ENCODE results near the gene NAALADL2.

Gene NAALADL2

GRCh38 chr3:175007306-175007705 lies 148.2 kb downstream of the NAALADL2 start:
- in situ Hi-C loops (cut with HindIII; ENCODE audit: low sequenced_read_pairs): no loop called here
- no peak for DNase-seq (ENCODE audit: low read depth)
- no peak overlapping the region for H3K4me3 ChIP-seq (ENCODE audit: low read depth, low read length)
- TF ChIP-seq CTCF (IDR thresholded peaks at IDR 0.05; ENCODE audit: low read depth, low read length, missing control alignments): no peak

- DNase-seq (ENCODE audit: low read depth): no peak
- TF ChIP-seq CTCF (IDR thresholded peaks at IDR 0.05; ENCODE audit: low read depth, low read length, missing control alignments): no peak
- in situ Hi-C loops (cut with HindIII; ENCODE audit: low sequenced_read_pairs): no loop called here
Measured at GRCh38 chr3:175009295-175009694, 150.2 kb downstream of the NAALADL2 start.

GRCh38 chr3:175015056-175015635 lies 156.0 kb downstream of the NAALADL2 start:
- no peak for DNase-seq (ENCODE audit: low read depth)
- in situ Hi-C loops (cut with HindIII; ENCODE audit: low sequenced_read_pairs): no loop called here

More at GRCh38 chr3:175009295-175009694, 150.2 kb downstream of the NAALADL2 start:
- no peak overlapping the region for H3K4me3 ChIP-seq (ENCODE audit: low read depth, low read length)

GRCh38 chr3:175018946-175019727 lies 160.0 kb downstream of the NAALADL2 start:
- TF ChIP-seq CTCF (IDR thresholded peaks at IDR 0.05; ENCODE audit: low read depth, low read length, missing control alignments): no peak
- in situ Hi-C loops (cut with HindIII; ENCODE audit: low sequenced_read_pairs): no loop called here
- DNase-seq (ENCODE audit: low read depth): no peak
- H3K4me3 ChIP-seq (ENCODE audit: low read depth, low read length): no peak overlapping the region

More at GRCh38 chr3:175015056-175015635, 156.0 kb downstream of the NAALADL2 start:
- H3K4me3 ChIP-seq (ENCODE audit: low read depth, low read length): no peak overlapping the region
- no peak for TF ChIP-seq CTCF (IDR thresholded peaks at IDR 0.05; ENCODE audit: low read depth, low read length, missing control alignments)

- in situ Hi-C loops (cut with HindIII; ENCODE audit: low sequenced_read_pairs): no loop called here
- DNase-seq (ENCODE audit: low read depth): no peak
- TF ChIP-seq CTCF (IDR thresholded peaks at IDR 0.05; ENCODE audit: low read depth, low read length, missing control alignments): no peak
- H3K4me3 ChIP-seq (ENCODE audit: low read depth, low read length): no peak overlapping the region
Measured at GRCh38 chr3:175020101-175020500, 161.0 kb downstream of the NAALADL2 start.

GRCh38 chr3:175029828-175030227 lies 170.7 kb downstream of the NAALADL2 start:
- no peak for DNase-seq (ENCODE audit: low read depth)
- no peak for TF ChIP-seq CTCF (IDR thresholded peaks at IDR 0.05; ENCODE audit: low read depth, low read length, missing control alignments)
- in situ Hi-C loops (cut with HindIII; ENCODE audit: low sequenced_read_pairs): no loop called here
- no peak overlapping the region for H3K4me3 ChIP-seq (ENCODE audit: low read depth, low read length)

Measured in astrocyte of the cerebellum (primary cell).